NB4 (cell line): ENCODE data around the gene MEST.
"Not testable (repeated sequence)": the region's sequence is repeated elsewhere in the genome, so short reads cannot be mapped to it uniquely, and the experiment has no call there.

Experiments used
- DNase-seq: peaks from one replicate; pipeline ENCODE4 v3.0.0; 2010; ENCODE audit warnings: low read depth
- H3K4me3 ChIP-seq: one replicate; pipeline ENCODE4 v1.5.1; 2011; ENCODE audit warnings: mild to moderate bottlenecking, low read depth, low read length, moderate library complexity
- MYC ChIP-seq: IDR thresholded peaks from 2 replicates; pipeline ENCODE4 v1.6.1; 2011; ENCODE audit warnings: low read depth, low read length
- POLR2A ChIP-seq: IDR thresholded peaks from 2 replicates; pipeline ENCODE4 v1.6.1; 2011; ENCODE audit warnings: mild to moderate bottlenecking; ENCODE audit not compliant: insufficient read length; ENCODE audit errors: extremely low read depth
- TF ChIP-seq, protein P1 (sequence below): IDR thresholded peaks from one replicate; pipeline ENCODE4 v1.5.1; 2012; ENCODE audit warnings: low read depth, low read length
- TF ChIP-seq, protein P2 (sequence below): IDR thresholded peaks from 2 replicates; pipeline ENCODE4 v1.6.1; 2011; ENCODE audit warnings: low read depth, low read length

Gene MEST

DNA sequence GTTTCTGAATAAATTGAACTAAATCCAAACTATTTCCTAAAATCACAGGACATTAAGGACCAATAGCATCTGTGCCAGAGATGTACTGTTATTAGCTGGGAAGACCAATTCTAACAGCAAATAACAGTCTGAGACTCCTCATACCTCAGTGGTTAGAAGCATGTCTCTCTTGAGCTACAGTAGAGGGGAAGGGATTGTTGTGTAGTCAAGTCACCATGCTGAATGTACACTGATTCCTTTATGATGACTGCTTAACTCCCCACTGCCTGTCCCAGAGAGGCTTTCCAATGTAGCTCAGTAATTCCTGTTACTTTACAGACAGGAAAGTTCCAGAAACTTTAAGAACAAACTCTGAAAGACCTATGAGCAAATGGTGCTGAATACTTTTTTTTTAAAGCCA lies 13.9 kb downstream of the MEST start:
- no peak overlapping the region for H3K4me3 ChIP-seq
- no peak for DNase-seq
- TF ChIP-seq, protein P1, sequence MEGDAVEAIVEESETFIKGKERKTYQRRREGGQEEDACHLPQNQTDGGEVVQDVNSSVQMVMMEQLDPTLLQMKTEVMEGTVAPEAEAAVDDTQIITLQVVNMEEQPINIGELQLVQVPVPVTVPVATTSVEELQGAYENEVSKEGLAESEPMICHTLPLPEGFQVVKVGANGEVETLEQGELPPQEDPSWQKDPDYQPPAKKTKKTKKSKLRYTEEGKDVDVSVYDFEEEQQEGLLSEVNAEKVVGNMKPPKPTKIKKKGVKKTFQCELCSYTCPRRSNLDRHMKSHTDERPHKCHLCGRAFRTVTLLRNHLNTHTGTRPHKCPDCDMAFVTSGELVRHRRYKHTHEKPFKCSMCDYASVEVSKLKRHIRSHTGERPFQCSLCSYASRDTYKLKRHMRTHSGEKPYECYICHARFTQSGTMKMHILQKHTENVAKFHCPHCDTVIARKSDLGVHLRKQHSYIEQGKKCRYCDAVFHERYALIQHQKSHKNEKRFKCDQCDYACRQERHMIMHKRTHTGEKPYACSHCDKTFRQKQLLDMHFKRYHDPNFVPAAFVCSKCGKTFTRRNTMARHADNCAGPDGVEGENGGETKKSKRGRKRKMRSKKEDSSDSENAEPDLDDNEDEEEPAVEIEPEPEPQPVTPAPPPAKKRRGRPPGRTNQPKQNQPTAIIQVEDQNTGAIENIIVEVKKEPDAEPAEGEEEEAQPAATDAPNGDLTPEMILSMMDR, result no peak
- TF ChIP-seq POLR2A, result no peak
- TF ChIP-seq MYC, result no peak
- TF ChIP-seq, protein P2, sequence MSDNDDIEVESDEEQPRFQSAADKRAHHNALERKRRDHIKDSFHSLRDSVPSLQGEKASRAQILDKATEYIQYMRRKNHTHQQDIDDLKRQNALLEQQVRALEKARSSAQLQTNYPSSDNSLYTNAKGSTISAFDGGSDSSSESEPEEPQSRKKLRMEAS, result no peak

DNA sequence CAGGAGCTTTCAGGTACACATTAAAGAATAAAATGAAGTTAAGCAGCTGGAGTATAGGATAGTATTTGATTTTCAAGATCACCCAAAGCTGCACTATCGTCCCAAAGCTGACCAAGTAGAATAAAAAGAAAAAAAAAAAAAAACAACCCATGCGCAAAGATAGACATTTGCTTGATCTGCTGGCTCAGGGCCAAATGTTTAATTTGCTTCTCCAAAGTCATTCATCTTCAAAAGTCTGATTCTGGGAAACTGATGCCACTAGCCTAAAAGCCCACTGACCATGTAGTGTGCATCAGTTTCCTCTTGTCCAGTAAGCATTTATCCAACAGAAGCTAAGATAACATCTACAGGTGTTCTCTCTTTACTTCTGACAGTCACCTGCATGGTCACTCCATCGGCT lies 14.5 kb downstream of the MEST start:
- TF ChIP-seq, protein P1, result no peak
- TF ChIP-seq POLR2A, result no peak
- no peak for TF ChIP-seq MYC
- TF ChIP-seq, protein P2, result no peak
- H3K4me3 ChIP-seq, result no peak overlapping the region
- no peak for DNase-seq

DNA sequence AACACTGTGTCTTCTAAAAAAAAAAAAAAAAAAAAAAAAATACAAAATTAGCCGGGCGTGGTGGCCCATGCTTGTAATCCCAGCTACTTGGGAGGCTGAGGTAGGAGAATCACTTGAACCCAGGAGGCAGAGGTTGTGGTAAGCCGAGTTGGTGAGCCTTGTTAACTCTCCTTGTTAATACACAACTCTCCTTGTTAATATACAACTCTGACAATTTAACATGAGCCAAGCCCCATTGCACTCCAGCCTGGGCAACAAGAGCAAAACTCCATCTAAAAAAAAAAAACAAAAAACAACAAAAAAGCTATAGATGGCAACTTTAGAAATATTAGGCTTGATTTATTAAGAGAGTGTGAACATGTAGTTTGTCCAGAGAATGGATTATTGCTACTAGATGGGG lies 20.2 kb downstream of the MEST start:
- H3K4me3 ChIP-seq, DNase-seq: not testable (repeated sequence)

DNA sequence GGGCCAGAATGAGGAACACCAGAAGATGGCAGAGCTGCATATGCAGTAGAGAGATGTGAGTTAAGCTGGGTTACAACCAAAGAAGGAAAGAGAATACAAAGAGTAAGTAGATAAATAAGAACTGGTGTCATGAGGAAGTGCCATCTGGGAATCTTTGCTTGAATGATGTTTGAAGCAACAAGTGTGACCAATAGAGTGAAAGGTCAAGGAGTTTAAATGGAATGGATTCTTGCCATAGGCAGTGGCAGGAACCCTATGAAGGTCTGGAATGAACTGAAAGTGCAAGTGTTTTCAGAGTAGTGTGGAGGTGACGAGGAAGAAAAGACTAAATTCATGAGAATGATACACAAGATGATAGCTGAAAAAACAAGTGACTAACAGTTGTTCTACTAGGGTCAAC lies 21.6 kb downstream of the MEST start:
- no peak for TF ChIP-seq POLR2A
- TF ChIP-seq, protein P2, result no peak
- TF ChIP-seq, protein P1, result no peak
- TF ChIP-seq MYC, result no peak
- no peak overlapping the region for H3K4me3 ChIP-seq
- DNase-seq, result no peak

DNA sequence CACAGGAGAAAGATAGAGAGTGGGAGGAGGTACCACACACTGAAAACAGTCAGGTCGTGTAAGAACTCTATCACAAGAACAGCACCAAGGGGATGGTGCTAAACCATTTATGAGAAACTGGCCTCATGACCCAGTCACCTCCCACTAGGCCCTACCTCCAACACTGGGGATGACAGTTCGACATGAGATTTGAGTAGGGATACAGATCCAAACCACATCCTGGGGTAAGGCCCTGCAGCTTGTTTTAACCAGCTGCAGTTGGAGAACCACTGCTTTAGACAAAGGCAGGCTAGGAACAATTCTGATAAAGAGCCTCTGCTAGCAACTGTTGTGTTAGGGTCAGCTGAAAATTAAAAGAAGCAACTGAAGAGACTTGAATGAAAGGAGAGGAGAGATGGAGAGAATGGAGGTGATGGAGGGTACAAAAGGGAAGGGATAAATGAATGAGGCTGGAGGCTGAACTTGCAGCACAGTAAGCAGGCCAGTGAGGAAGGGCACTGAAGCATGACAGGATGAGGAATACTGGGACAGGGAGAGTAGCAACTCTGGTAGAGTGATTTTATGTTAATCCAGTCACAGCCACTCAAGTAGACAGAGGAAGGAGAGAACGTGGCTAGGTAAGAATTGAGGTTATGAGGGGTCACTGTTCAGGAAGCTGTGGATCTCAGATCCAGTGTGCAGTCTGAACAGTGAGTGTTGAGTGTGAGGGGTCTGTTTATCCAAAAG lies 23.6 kb downstream of the MEST start:
- no peak for TF ChIP-seq POLR2A
- no peak for TF ChIP-seq MYC
- TF ChIP-seq, protein P1, result no peak
- TF ChIP-seq, protein P2, result no peak

DNA sequence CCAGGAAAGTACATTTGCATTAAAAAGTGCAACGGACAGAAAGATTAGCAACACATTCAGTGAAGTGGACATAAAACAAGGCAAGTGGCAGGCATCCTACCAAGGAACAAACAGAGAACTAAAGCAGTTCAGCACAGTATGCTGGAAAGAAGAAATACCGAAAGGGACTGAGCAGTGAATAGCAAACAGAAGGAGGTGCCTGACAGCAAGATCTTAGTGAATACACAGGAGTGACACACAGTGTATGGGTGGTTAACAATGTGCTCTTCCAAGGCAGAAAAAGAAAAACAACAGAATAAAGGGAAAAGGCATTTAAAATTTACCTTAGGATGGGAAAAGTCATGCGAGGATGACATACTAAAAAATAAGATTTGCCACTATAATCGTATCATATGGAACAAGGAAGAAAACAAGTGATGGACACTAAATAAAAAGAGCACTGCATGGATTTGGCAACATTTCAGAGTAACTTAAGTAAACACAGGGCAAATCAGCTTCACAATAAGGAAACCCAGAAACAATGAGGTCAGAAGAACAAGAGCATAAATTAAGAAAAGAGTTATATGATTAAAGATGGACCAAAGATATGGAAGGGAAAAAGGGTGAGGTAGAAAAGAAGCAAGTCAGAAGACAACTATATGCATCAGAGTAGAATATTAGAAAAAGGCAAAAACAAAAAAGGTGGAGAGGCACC lies 29.5 kb downstream of the MEST start:
- TF ChIP-seq, protein P2, result no peak
- TF ChIP-seq POLR2A, result no peak
- TF ChIP-seq, protein P1, result no peak
- TF ChIP-seq MYC, result no peak
- no peak overlapping the region for H3K4me3 ChIP-seq
- DNase-seq, result no peak

More for the DNA sequence above, 23.6 kb downstream of the MEST start:
- H3K4me3 ChIP-seq, result no peak overlapping the region
- no peak for DNase-seq

DNA sequence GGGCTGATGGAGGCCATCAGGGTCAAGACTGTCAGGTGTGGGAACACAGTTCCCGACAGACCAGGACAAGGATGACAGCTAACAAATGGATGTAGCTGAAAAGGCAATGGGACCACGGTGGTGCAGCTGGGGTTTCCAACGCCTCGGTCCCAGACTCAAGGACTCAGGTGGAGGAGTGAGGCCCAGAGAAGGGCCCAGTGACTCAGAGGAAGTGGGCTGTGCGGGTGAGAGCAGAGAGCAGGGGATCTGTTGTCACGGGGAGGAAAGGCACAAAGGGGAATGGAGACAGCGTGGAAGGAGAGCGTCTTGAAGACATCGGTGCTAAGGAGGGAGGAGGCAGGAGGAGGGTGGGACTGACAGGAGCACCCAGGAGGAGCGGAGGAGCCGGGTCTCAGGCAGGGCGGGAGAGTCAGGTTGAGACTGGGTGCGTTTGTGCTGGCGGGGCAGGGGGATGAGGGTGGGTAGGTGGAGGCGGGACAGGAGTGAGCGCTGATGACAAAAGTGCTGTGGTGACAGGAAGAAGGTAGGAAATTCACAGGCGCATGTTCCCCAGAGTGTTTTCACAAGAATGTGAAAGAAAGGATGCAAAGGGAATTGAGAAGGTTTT lies 31.7 kb downstream of the MEST start:
- H3K4me3 ChIP-seq, DNase-seq: not testable (repeated sequence)
